ENCODE measurements around the gene HSD17B14.

DNA sequence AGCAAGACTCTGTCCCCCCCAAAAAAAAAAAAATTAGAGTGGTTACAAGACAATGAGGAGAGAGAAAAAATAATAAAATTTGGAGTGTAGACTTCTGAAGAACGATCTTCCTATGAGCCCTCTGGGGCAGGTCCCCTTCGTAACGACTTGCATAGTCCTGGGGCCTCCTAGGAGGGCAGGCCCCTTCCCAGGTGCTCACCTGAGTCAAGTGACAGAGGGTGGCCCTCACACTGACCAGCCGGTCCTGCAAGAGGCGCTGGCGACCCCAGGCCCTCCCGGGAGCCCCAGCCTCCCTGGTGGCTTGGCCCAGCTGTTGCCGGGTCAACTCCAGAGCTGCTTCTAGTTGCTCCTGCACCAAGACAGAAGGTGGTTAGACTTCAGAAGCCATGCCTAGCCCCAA is 17.2 kb upstream of the HSD17B14 start:
- TF ChIP-seq, protein P1, sequence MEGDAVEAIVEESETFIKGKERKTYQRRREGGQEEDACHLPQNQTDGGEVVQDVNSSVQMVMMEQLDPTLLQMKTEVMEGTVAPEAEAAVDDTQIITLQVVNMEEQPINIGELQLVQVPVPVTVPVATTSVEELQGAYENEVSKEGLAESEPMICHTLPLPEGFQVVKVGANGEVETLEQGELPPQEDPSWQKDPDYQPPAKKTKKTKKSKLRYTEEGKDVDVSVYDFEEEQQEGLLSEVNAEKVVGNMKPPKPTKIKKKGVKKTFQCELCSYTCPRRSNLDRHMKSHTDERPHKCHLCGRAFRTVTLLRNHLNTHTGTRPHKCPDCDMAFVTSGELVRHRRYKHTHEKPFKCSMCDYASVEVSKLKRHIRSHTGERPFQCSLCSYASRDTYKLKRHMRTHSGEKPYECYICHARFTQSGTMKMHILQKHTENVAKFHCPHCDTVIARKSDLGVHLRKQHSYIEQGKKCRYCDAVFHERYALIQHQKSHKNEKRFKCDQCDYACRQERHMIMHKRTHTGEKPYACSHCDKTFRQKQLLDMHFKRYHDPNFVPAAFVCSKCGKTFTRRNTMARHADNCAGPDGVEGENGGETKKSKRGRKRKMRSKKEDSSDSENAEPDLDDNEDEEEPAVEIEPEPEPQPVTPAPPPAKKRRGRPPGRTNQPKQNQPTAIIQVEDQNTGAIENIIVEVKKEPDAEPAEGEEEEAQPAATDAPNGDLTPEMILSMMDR (IDR thresholded peaks at IDR 0.05): no peak
- TF ChIP-seq POLR2A (IDR thresholded peaks at IDR 0.05): no peak
